Sigmoid colon (tissue), 7 donors: ENCODE results near the gene ZNF714. TPM values are rescaled to one million over a fixed set of nuclear protein-coding genes. Genes with fewer than 3 reads are reported as not detected.

ENCODE experiments used
- DNase-seq: peaks from one replicate; pipeline ENCODE4 v3.0.0-alpha.2; 2019
- H3K27ac ChIP-seq, 4 donors: fragments of 200-600 bp; sonication (generic); one replicate each; pipeline ENCODE4 v1.5.1; 2016 to 2019; ENCODE audit warnings: mild to moderate bottlenecking in 1 of 4
- H3K27me3 ChIP-seq, 3 donors: fragments of 200-600 bp; sonication (generic); one replicate each; pipeline ENCODE4 v1.5.1; 2019; ENCODE audit warnings: mild to moderate bottlenecking in 1 of 3
- H3K36me3 ChIP-seq, 4 donors: fragments of 200-600 bp; sonication (generic); one replicate each; pipeline ENCODE4 v1.5.1; 2016 to 2019
- H3K4me1 ChIP-seq, 4 donors: fragments of 200-600 bp; sonication (generic); one replicate each; pipeline ENCODE4 v1.5.1; 2017 to 2019
- H3K4me3 ChIP-seq, 4 donors: fragments of 200-600 bp; sonication (generic); one replicate each; pipeline ENCODE4 v1.5.1; 2017 to 2019; ENCODE audit warnings: mild to moderate bottlenecking in 2 of 4, moderate library complexity in 1 of 4
- H3K9me3 ChIP-seq, 4 donors: fragments of 200-600 bp in 3 of 4; sonication (generic) in 3 of 4; one replicate each; pipeline versions ENCODE4 v1.5.1 to v1.6.1; 2013 to 2019
- CTCF ChIP-seq, 4 experiments: fragments of 450-650 bp in 3 of 4; fragments of 200-600 bp in 1 of 4; IDR thresholded peaks; one replicate each; pipeline ENCODE4 v1.5.1; 2016 to 2019; ENCODE audit warnings: antibody characterized with exemption in 4 of 4, mild to moderate bottlenecking in 3 of 4, moderate library complexity in 2 of 4
- EP300 ChIP-seq, 4 donors: sonication (generic); formaldehyde crosslinking; IDR thresholded peaks; one replicate each; pipeline ENCODE4 v1.6.1; 2017; ENCODE audit warnings: antibody characterized with exemption in 4 of 4
- POLR2A ChIP-seq, 2 donors: fragments of 450-650 bp; IDR thresholded peaks; one replicate each; pipeline ENCODE4 v1.6.1; 2016; ENCODE audit warnings: antibody characterized with exemption in 2 of 2, mild to moderate bottlenecking in 2 of 2, moderate library complexity in 2 of 2
- POLR2AphosphoS5 ChIP-seq, 4 donors: sonication (generic); formaldehyde crosslinking; IDR thresholded peaks; one replicate each; pipeline ENCODE4 v1.6.1; 2017; ENCODE audit warnings: antibody characterized with exemption in 4 of 4
- WGBS, 2 donors: extraction: QIAGEN DNeasy Blood & Tissue Kit; methylation state at CpG; one replicate each; pipeline ENCODE4 v1.1.7; 2013; 5-methylcytosine and 5-hydroxymethylcytosine counted together
- intact Hi-C: fragments of 100-400 bp; cut with DNase I; formaldehyde crosslinking; loops from one replicate; pipeline ENCODE4 v1.15.1; 2023
- polyA plus RNA-seq, 3 donors: library from polyadenylated mRNA; stranded (reverse); fragments of 200-250 nt; gene quantifications; one replicate each; pipeline ENCODE4 v1.2.3, GENCODE V29; 2013
- total RNA-seq, 4 donors: library from RNA; depleted of rRNA; stranded (reverse); fragments of >200 nt; gene quantifications; one replicate each; pipeline ENCODE4 v1.1.0, GENCODE V29; 2016
- donor health status: healthy with polysubstance abuse.
- donor health status: Bipolar disorder and iron deficiency.
- donor health status: healthy.

Gene ZNF714
- total RNA-seq (1 to 10 TPM; 3.1 to 6.6 (median 5.9) TPM), polyA plus RNA-seq (1 to 10 TPM in 2 of 3 donors, under 1 TPM in 1; 0.23 to 4.6 (median 1.2) TPM)

GRCh38 chr19:21082011-21082975 lies at the start of gene ZNF714:
Gene ZNF714 (plus strand): TSS chr19:21082203. CDS start chr19:21098269, 16,066 bp downstream.
- Histone ChIP-seq H3K36me3 (no peaks in the 10 kb centered on the region), H3K27me3 (no peaks in the 10 kb centered on the region), H3K4me3 (peak within 1 kb of the TSS; percentile 29 to 72 (median 59)), H3K9me3 (no peaks in the 10 kb centered on the region), H3K27ac (peak within 1 kb of the TSS; percentile 32 to 82 (median 77)), H3K4me1 (peaks cover 0 to 19% (median 3%) of the 10 kb centered on the region in 4 donors)
- intact Hi-C loops = loop anchor here (5.0 kb wide), 1 partner anchor 60 kb away; the partner anchor contains the start of gene ZNF430
- 43 to 63% methylated on average over 38 of the region's 38 CpGs for WGBS, 2 donors
- peak in 3 of 4 donors; percentile 73 to 86 (median 77) for TF ChIP-seq POLR2AphosphoS5 (IDR thresholded peaks at IDR 0.05)
- no peak for TF ChIP-seq EP300 (IDR thresholded peaks at IDR 0.05)
- TF ChIP-seq POLR2A (IDR thresholded peaks at IDR 0.05) = peak; percentile 43 to 51
- TF ChIP-seq CTCF (IDR thresholded peaks at IDR 0.05) = no peak
- peak; percentile 90 for DNase-seq

GRCh38 chr19:21045028-21045427 lies 37.0 kb upstream of the ZNF714 start:
- TF ChIP-seq POLR2A (IDR thresholded peaks at IDR 0.05) = no peak
- TF ChIP-seq POLR2AphosphoS5 (IDR thresholded peaks at IDR 0.05) = no peak
- no peaks in the 10 kb centered on the region for H3K27me3 ChIP-seq
- H3K27ac ChIP-seq = no peak overlapping the region
- no peak for DNase-seq
- H3K4me3 ChIP-seq = no peak overlapping the region
- H3K9me3 ChIP-seq = peaks cover 0 to 17% (median 2%) of the 10 kb centered on the region in 4 donors
- intact Hi-C loops = no loop called here
- peaks cover 0 to 51% (median 3%) of the 10 kb centered on the region in 4 donors for H3K36me3 ChIP-seq
- no peaks in the 10 kb centered on the region for H3K4me1 ChIP-seq

GRCh38 chr19:21046489-21046888 lies 35.5 kb upstream of the ZNF714 start:
- H3K27ac ChIP-seq = no peak overlapping the region
- DNase-seq = no peak
- H3K27me3 ChIP-seq = no peaks in the 10 kb centered on the region
- H3K36me3 ChIP-seq = peaks cover 0 to 40% (median 3%) of the 10 kb centered on the region in 4 donors
- no peak for TF ChIP-seq EP300 (IDR thresholded peaks at IDR 0.05)
- WGBS, 2 donors = 95 to 99% methylated on average over 3 of the region's 3 CpGs
- H3K4me3 ChIP-seq = no peak overlapping the region
- H3K9me3 ChIP-seq = peaks cover 0 to 21% (median 2%) of the 10 kb centered on the region in 4 donors
- intact Hi-C loops = no loop called here
- H3K4me1 ChIP-seq = no peaks in the 10 kb centered on the region

DNA sequence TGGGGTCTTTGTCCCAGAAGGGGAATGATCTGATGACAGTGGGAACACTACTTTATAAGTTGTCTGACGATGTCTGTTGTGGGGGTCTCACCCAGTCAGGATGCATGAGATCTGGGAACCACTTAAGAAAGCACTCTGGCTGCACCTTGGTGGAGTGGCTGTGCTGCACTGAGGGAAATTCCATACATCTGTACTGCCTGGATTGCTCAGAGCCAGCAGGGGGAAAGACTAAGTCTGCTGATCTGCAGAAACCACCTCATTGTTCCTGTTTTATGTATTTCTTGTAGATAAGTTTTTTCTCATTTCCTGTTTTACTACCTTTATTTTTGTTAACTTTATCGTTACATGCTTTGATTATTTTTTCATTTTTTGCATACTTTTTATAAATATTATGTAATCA lies 34.3 kb upstream of the ZNF714 start:
- Histone ChIP-seq H3K27ac (no peak overlapping the region), H3K4me1 (no peaks in the 10 kb centered on the region), H3K36me3 (peaks cover 0 to 39% (median 3%) of the 10 kb centered on the region in 4 donors), H3K9me3 (peaks cover 0 to 21% (median 2%) of the 10 kb centered on the region in 4 donors), H3K4me3 (no peak overlapping the region), H3K27me3 (no peaks in the 10 kb centered on the region)
- intact Hi-C loops = no loop called here
- TF ChIP-seq CTCF (IDR thresholded peaks at IDR 0.05) (no peak), EP300 (IDR thresholded peaks at IDR 0.05) (no peak), POLR2AphosphoS5 (IDR thresholded peaks at IDR 0.05) (no peak), POLR2A (IDR thresholded peaks at IDR 0.05) (no peak)
- DNase-seq = no peak
- WGBS, 2 donors = 94 to 97% methylated on average over 2 of the region's 2 CpGs

DNA sequence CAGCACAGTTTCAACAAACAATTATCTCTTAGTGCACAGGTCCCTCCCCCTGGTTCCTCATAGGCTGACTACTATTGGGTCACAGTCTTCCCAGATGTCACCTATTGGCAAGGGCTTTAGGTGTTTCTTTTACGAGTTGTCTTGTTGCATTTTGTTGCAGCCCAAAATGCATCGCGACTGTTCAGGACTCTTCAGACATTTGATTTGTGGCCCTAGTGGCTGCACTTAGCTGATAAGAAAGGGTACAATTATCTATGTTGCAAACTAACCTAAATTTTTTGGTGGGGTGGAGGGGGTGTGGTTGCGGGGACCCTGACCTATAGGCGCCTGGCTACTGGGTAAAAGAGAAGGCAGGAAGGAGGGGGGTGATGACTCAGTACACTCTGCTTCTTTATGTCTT lies 29.1 kb upstream of the ZNF714 start:
- no peaks in the 10 kb centered on the region for H3K4me1 ChIP-seq
- intact Hi-C loops = no loop called here
- peaks cover 0 to 26% (median 0%) of the 10 kb centered on the region in 4 donors for H3K9me3 ChIP-seq
- TF ChIP-seq CTCF (IDR thresholded peaks at IDR 0.05) = no peak
- no peak for TF ChIP-seq POLR2AphosphoS5 (IDR thresholded peaks at IDR 0.05)
- TF ChIP-seq POLR2A (IDR thresholded peaks at IDR 0.05) = no peak
- no peak for TF ChIP-seq EP300 (IDR thresholded peaks at IDR 0.05)
- no peak overlapping the region for H3K27ac ChIP-seq
- WGBS, 2 donors = 98 to 99% methylated on average over 5 of the region's 5 CpGs
- H3K4me3 ChIP-seq = no peak overlapping the region
- no peak for DNase-seq
- H3K27me3 ChIP-seq = no peaks in the 10 kb centered on the region
- H3K36me3 ChIP-seq = peaks cover 14 to 57% (median 25%) of the 10 kb centered on the region in 4 donors
